Uterus (tissue), 4 donors: ENCODE results near the gene MUSK. TPM values are rescaled to one million over a fixed set of nuclear protein-coding genes. Genes with fewer than 3 reads are reported as not detected.

Experiments used
- DNase-seq, 2 donors: peaks; one replicate each; pipeline ENCODE4 v3.0.0-alpha.2; 2019 to 2020
- H3K27ac ChIP-seq, 2 donors: fragments of 200-600 bp; sonication (generic); 1 replicate in 1 of 2; 2 replicates in 1 of 2; pipeline ENCODE4 v1.5.1; 2016 to 2018
- H3K27me3 ChIP-seq, 2 donors: fragments of 200-600 bp; sonication (generic); one replicate each; pipeline ENCODE4 v1.5.1; 2018 to 2019; ENCODE audit warnings: control low read depth in 1 of 2
- H3K36me3 ChIP-seq, 2 donors: fragments of 200-600 bp; sonication (generic); one replicate each; pipeline ENCODE4 v1.5.1; 2019; ENCODE audit warnings: control low read depth in 1 of 2
- H3K4me1 ChIP-seq, 2 donors: fragments of 200-600 bp; sonication (generic); one replicate each; pipeline ENCODE4 v1.5.1; 2018 to 2019; ENCODE audit warnings: control low read depth in 1 of 2
- H3K4me3 ChIP-seq, 2 donors: fragments of 200-600 bp; sonication (generic); 1 replicate in 1 of 2; 2 replicates in 1 of 2; pipeline ENCODE4 v1.5.1; 2018 to 2019; ENCODE audit warnings: mild to moderate bottlenecking in 1 of 2
- H3K9me3 ChIP-seq, 2 donors: fragments of 200-600 bp; sonication (generic); one replicate each; pipeline ENCODE4 v1.5.1; 2019; ENCODE audit warnings: control low read depth in 1 of 2
- POLR2A ChIP-seq, 2 donors: fragments of 450-650 bp; IDR thresholded peaks; one replicate each; pipeline ENCODE4 v1.6.1; 2016; ENCODE audit warnings: antibody characterized with exemption in 2 of 2, mild to moderate bottlenecking in 1 of 2, moderate library complexity in 1 of 2
- intact Hi-C: fragments of 100-400 bp; cut with DNase I; formaldehyde crosslinking; loops from one replicate; pipeline ENCODE4 v1.15.1; 2023; ENCODE audit warnings: low total_unique reads
- total RNA-seq, 4 donors: library from RNA; depleted of rRNA in 3 of 4; stranded (reverse); fragments of >200 nt in 3 of 4; gene quantifications; one replicate each; pipeline versions ENCODE4 v1.1.0 to v1.2.4, GENCODE V29; 2014 to 2023
- TF ChIP-seq, protein P1 (sequence below), 4 experiments: fragments of 200-600 bp in 2 of 4; fragments of 450-650 bp in 2 of 4; sonication (generic) in 2 of 4; IDR thresholded peaks; one replicate each; pipeline ENCODE4 v1.5.1; 2016 to 2019; ENCODE audit warnings: antibody characterized with exemption in 4 of 4, mild to moderate bottlenecking in 2 of 4, moderate library complexity in 1 of 4
- donor health status: DM: yes; HTN: yes; CAD: no.

Gene MUSK
- total RNA-seq, result 10 to 100 TPM in 1 of 4 donors, not detected in 3; 11.5 TPM

DNA sequence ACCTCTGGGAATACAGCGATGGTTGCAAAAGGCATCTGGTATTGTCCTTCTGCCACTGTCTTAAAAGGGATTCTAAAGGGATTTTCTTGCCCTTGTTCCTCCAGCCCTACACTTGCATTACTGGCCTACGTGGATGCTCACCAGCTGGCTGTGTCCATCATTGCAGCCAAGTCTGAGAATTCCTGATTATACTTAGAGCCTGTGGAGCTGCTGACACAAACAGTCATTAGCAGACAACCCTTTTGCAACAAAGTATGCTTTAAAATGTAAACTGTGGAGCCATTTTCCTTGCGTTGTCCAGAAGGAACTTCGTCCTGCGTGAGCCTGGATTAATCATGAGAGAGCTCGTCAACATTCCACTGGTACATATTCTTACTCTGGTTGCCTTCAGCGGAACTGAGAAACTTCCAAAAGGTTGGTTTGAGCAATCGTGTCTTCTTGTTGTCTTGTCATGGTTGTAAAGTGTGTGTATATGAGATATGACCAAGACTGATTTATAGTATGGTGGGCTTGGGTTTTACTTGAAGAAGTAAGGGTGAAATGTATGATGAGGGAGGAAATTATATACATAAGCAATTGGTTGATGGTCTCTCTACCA, at the start of gene MUSK:
Gene MUSK (plus strand): TSS at position 222 of the 598 bp plus-strand sequence. CDS start 114 bp downstream, at position 336.
- TF ChIP-seq POLR2A (IDR thresholded peaks at IDR 0.05), result no peak
- TF ChIP-seq, protein P1, sequence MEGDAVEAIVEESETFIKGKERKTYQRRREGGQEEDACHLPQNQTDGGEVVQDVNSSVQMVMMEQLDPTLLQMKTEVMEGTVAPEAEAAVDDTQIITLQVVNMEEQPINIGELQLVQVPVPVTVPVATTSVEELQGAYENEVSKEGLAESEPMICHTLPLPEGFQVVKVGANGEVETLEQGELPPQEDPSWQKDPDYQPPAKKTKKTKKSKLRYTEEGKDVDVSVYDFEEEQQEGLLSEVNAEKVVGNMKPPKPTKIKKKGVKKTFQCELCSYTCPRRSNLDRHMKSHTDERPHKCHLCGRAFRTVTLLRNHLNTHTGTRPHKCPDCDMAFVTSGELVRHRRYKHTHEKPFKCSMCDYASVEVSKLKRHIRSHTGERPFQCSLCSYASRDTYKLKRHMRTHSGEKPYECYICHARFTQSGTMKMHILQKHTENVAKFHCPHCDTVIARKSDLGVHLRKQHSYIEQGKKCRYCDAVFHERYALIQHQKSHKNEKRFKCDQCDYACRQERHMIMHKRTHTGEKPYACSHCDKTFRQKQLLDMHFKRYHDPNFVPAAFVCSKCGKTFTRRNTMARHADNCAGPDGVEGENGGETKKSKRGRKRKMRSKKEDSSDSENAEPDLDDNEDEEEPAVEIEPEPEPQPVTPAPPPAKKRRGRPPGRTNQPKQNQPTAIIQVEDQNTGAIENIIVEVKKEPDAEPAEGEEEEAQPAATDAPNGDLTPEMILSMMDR (IDR thresholded peaks at IDR 0.05), result no peak
- H3K9me3 ChIP-seq, result no peaks in the 10 kb centered on the region
- DNase-seq, result no peak
- no peaks in the 10 kb centered on the region for H3K27me3 ChIP-seq
- intact Hi-C loops, result no loop called here
- no peak within 1 kb of the TSS for H3K4me3 ChIP-seq
- H3K27ac ChIP-seq, result no peak within 1 kb of the TSS
- no peaks in the 10 kb centered on the region for H3K4me1 ChIP-seq
- no peaks in the 10 kb centered on the region for H3K36me3 ChIP-seq

DNA sequence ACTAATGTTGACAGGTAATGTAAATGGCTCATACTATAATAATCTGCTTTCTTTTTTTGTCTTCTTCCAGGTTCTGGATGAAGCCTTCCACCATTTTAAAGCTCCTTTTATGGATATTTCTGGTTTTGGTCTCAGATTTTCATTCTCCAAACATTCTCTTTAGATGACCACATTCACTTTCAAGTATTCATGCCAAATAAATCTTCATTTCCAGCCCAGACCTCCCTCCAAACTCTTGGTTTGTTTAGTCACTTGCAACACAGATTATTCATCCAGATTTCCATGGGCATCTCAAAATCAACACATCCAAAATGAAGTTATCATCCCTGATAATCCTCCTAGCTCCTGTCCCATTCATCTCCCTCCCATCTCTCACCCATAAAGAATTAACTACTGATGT, 48.8 kb upstream of the MUSK start:
- H3K27ac ChIP-seq, result no peak overlapping the region
- no peaks in the 10 kb centered on the region for H3K27me3 ChIP-seq
- DNase-seq, result no peak
- TF ChIP-seq POLR2A (IDR thresholded peaks at IDR 0.05), result no peak
- TF ChIP-seq, protein P1 (IDR thresholded peaks at IDR 0.05), result no peak
- no peaks in the 10 kb centered on the region for H3K9me3 ChIP-seq
- no peaks in the 10 kb centered on the region for H3K36me3 ChIP-seq
- intact Hi-C loops, result no loop called here
- no peak overlapping the region for H3K4me3 ChIP-seq
- H3K4me1 ChIP-seq, result no peaks in the 10 kb centered on the region

DNA sequence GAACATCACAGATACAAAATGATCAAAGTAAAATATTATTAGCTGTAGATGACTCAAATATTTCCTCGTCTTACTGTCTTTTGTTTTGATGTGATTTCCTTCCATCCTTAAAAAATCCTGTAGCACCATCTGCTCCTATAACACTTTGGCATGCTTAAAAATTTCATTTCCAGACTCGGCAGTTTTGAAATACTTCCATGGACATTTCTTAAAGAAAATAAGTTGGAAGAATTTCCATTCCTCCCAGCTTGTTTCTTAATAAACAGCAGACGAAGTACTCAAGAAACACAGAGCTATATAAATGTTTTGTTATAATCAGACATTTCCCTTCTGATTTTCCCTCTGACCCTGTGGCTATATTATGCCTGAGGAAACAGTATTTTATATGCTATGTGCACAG, 47.9 kb upstream of the MUSK start:
- Histone ChIP-seq H3K9me3 (no peaks in the 10 kb centered on the region), H3K4me3 (no peak overlapping the region), H3K27ac (no peak overlapping the region), H3K36me3 (no peaks in the 10 kb centered on the region), H3K4me1 (no peaks in the 10 kb centered on the region), H3K27me3 (no peaks in the 10 kb centered on the region)
- no peak for TF ChIP-seq POLR2A (IDR thresholded peaks at IDR 0.05)
- TF ChIP-seq, protein P1 (IDR thresholded peaks at IDR 0.05), result no peak
- intact Hi-C loops, result no loop called here
- no peak for DNase-seq

DNA sequence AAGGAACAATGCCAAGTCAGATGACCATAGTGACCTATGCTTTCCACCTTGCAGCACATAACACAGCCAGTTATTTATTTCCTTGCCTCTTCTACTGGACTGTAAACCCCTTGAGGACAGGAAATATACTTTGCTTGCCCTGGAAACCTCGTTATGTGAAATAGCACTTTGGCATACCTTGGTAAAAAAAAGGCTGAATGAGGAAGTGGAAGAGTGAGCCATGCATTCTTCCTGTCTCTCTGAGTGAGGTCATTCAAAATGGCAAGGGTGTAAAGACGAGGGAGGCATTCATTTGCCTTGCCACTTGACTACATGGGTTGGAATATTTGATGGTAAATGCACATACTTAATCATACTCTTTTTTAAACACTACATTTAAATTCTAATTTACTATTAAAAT, 46.2 kb upstream of the MUSK start:
- intact Hi-C loops, result no loop called here

DNA sequence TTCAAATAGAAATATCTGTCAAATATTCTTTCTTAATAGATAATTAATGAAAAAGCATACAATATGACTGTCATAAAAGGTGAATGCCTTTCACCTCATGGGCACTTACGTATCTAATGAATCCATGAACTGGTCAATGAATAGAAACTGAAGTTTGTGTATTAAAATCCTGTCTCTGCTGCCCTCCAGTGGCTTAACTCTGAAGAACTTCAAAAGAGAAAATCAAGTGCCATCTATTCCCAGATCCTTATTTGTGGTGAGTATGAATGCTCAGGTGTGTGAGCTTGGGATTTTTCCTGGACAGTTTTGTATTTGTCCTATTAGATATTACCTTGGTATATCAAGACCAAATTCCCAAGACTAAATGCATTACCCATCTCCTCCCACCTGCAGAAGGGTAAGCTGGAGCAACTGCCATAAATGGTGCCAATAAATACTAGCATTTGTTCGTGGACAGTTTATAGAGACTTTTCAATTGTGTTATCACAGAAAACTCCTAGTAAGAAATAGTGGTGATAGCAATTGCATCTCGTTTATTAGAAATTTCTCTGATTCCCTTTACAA, 45.0 kb upstream of the MUSK start:
- no peak for TF ChIP-seq POLR2A (IDR thresholded peaks at IDR 0.05)
- TF ChIP-seq, protein P1 (IDR thresholded peaks at IDR 0.05), result peak; percentile 46 to 69 (median 61)
- DNase-seq, result peak in 1 of 2 donors; percentile 36
- Histone ChIP-seq H3K4me1 (no peaks in the 10 kb centered on the region), H3K27me3 (no peaks in the 10 kb centered on the region), H3K4me3 (no peak overlapping the region), H3K27ac (no peak overlapping the region), H3K36me3 (no peaks in the 10 kb centered on the region), H3K9me3 (no peaks in the 10 kb centered on the region)
- intact Hi-C loops, result no loop called here

More for the DNA sequence above, 46.2 kb upstream of the MUSK start:
- Histone ChIP-seq H3K36me3 (no peaks in the 10 kb centered on the region), H3K27ac (no peak overlapping the region), H3K4me1 (no peaks in the 10 kb centered on the region), H3K9me3 (no peaks in the 10 kb centered on the region), H3K27me3 (no peaks in the 10 kb centered on the region), H3K4me3 (no peak overlapping the region)
- DNase-seq, result no peak
- TF ChIP-seq POLR2A (IDR thresholded peaks at IDR 0.05), result no peak
- TF ChIP-seq, protein P1 (IDR thresholded peaks at IDR 0.05), result no peak
